ENCODE measurements around the gene TFE3.
A peak's percentile ranks its signal among the peaks of the same experiment; 100 is the strongest.

TFE3 gene

DNA sequence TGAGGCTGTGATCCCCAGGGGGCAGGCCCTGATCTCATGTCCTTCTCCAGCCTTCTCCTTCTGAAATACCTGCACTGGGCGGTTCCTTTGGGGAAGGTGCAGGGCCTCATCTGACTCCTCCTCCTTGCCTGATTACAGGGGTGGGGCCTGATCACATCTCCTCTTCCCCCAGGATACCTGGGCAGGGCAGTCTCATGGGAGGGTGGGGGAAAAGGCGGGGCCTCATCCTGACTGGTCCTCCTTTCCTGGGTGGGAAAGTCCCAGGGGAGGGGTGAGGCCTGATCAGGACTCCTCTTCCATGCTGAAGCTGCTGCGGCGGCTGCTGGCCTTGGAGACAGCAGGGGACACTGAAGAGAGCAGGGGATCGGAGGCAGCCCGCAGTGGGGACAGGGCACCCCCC lies 13.3 kb downstream of the TFE3 start:
- TF ChIP-seq, protein P1, sequence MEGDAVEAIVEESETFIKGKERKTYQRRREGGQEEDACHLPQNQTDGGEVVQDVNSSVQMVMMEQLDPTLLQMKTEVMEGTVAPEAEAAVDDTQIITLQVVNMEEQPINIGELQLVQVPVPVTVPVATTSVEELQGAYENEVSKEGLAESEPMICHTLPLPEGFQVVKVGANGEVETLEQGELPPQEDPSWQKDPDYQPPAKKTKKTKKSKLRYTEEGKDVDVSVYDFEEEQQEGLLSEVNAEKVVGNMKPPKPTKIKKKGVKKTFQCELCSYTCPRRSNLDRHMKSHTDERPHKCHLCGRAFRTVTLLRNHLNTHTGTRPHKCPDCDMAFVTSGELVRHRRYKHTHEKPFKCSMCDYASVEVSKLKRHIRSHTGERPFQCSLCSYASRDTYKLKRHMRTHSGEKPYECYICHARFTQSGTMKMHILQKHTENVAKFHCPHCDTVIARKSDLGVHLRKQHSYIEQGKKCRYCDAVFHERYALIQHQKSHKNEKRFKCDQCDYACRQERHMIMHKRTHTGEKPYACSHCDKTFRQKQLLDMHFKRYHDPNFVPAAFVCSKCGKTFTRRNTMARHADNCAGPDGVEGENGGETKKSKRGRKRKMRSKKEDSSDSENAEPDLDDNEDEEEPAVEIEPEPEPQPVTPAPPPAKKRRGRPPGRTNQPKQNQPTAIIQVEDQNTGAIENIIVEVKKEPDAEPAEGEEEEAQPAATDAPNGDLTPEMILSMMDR (IDR thresholded peaks at IDR 0.05; ENCODE audit: low read depth, low read length) = no peak
- no peak overlapping the region for H3K4me3 ChIP-seq (ENCODE audit: low read depth, low read length)

DNA sequence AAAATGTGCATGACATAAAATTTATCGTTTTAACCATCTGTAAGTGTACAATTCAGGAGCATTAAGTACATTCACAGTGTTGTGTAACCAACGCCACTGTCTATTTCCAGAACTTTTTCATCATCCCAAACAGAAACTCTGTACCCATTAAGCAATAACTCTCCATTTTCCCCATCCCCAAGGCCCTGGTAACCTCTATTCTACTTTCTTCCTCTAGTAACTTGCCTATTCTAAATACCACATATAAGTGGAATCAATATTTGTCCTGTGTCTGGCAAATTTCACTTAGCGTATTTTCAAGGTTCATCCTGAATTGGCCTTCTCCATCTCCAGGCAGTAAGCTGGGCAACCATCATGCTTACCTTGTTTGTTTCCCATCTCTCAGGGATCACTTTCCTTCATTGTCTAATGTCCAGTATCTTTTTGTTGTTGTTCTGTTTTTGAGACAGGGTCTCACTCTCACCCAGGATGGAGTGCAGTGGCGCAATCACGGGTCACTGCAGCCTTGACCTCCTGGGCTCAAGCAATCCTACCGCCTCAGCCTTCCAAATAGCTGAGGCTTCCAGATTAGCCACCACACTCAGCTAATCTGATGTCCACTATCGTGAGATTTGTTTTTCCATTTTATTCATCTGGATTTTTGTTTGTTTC lies 23.4 kb downstream of the TFE3 start:
- H3K4me3 ChIP-seq (ENCODE audit: low read depth, low read length) = no peak overlapping the region

DNA sequence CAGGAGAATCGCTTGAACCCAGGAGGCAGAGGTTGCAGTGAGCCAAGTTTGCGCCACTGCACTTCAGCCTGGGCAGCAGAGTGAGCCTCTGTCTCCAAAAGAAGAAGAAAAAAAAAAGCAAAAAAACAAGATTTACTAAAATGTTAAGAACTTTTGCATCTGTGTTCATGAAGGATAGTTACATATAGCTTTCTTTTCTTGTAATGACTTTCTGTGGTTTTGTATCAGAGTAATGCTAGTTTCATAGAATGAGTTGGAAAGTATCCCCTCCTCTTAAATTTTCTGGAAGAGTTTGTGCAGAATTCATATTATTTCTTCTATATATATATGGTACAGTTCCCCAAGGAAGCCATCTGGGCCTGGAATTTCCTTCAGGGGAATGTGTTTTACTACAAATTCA lies 24.1 kb downstream of the TFE3 start:
- H3K4me3 ChIP-seq (ENCODE audit: low read depth, low read length) = no peak overlapping the region
- TF ChIP-seq, protein P1 (IDR thresholded peaks at IDR 0.05; ENCODE audit: low read depth, low read length) = no peak

More for the DNA sequence above, 23.4 kb downstream of the TFE3 start:
- TF ChIP-seq, protein P1 (IDR thresholded peaks at IDR 0.05; ENCODE audit: low read depth, low read length) = no peak

DNA sequence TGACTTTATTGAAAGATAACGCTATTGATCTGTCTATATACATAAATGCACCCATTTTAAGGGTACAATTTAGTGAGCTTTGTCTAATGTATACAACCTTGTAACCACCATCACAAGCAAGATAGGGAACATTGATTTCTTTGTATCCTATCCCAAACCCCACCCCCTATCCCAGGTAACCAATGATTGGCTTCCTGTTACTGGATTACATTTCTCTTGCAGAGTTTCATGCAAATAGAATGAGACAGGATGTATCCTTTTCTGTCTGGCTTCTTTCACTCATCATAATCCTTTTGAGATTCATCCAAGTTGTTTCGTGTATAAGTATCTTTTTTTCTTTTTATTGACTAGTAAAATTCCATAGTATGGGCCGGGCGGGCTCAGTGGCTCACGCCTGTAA lies 39.5 kb downstream of the TFE3 start:
- TF ChIP-seq, protein P1 (IDR thresholded peaks at IDR 0.05; ENCODE audit: low read depth, low read length) = no peak
- H3K4me3 ChIP-seq (ENCODE audit: low read depth, low read length) = no peak overlapping the region

DNA sequence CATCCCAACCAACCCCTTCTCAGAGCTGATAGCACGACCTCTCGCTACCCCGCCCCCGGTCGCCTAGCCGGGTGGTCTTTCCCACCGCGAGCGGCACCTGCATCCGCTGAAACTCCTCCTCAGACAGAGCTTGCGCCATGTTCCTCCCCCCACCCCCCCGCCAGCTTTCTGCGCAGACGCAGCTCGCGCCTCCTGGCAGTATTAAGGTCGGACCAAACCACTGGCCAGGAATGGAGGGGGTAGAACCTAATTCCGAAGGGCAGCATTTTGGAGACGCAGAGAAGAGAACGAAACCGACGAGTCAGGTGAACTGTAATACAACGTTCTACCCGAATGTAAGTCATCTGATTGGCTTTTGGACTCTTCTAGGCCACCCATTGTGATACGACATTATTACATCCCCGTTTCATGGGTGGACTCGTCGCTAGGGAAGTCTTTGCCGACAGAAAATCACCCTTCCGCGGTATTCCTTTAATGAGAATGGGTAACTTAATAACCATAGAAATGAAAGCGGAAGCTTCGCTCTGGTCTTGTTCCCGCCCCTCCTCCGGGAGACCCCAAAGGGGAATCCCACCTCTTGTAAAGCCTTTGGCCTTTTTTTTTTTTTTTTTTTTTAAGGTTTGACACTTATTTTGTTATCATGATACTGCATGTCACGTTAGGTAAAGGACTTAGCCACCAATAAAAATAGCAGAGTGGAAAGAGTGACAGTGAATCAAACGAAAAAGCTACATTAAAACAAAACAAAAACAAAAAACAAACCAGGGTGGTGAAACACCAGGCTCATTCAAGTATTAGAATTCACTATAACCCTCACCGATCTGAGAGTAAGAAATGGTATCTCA lies 40.8 kb downstream of the TFE3 start, which contains the start of gene GRIPAP1:
Gene GRIPAP1 (minus strand): TSS at position 174 of the 845 bp plus-strand sequence. CDS start 35 bp downstream, at position 139.
- TF ChIP-seq, protein P1 (IDR thresholded peaks at IDR 0.05; ENCODE audit: low read depth, low read length) = no peak

DNA sequence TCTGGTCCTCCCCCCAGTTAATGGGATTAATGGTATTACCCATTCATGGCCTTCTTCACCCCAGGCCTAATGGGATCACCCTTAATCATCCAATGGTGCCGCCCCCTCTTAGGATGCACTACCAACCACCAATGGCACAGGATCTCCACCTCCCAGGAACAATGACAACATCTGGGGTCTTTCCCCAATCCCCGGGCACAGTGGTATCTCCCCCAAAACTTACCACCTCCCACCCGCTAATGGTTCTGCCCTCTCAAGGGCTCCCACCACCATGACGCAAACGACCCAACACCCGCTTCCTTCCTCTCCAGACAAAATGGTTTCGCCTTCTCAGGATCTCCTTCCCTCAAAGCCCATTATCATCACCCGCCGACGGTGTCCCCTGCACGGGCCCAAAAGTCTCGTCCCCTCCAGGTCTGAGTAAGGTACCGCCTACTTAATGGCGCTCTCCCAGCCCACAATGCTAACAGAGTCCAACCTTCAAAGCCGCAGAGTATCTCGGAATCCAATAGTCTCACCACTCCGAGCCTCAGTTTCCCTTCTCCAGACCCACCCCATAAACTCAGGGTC lies 41.6 kb downstream of the TFE3 start:
- TF ChIP-seq, protein P1 (IDR thresholded peaks at IDR 0.05; ENCODE audit: low read depth, low read length) = no peak
- H3K4me3 ChIP-seq (ENCODE audit: low read depth, low read length) = peak overlapping the region; percentile 79

More for the DNA sequence above, 40.8 kb downstream of the TFE3 start, which contains the start of gene GRIPAP1:
- peak within 1 kb of the TSS; percentile 79 for H3K4me3 ChIP-seq (ENCODE audit: low read depth, low read length)
